ENCODE results near the gene TMEM183A.

DNA sequence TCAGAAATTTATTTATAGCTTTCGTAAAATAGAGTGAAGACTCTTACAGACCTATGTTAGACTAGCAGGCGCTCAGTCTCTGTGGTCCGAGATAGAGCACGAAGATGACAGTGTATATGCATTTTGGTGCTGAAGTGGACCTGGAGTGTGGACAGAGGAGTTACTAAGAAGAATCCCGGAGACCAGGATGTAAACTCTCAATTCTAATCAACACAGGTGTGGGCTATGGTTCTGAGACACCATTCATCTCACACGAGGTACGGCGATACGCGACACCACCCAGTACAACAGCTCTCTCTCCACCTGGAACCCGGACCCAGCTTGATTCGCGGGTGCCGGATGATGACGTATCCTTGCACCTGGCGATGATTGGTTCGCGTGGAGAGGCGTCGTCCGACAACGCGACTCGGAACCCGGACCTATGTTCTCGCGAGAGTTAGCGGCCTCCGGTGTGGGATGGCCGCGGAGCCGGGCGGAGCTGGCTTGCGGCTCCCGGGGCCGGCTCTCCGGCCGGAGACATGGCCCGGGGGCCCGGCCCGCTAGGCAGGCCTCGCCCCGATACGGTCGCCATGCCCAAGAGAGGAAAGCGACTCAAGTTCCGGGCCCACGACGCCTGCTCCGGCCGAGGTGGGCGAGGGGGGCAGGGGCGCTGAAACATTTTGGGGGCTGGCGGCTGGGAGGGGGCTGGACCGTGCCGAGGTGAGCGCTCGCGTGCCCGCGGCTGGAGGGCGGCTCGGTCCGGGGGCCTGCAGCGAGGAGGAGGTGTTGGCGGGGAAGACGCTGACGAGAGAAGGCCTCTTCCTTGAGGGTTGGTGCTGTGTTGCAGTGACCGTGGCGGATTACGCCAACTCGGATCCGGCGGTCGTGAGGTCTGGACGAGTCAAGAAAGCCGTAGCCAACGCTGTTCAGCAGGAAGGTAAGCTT, at the start of gene TMEM183A:
- TF ChIP-seq POLR2A (IDR thresholded peaks at IDR 0.05; ENCODE audit: low read depth, low read length) (peak; percentile 96), TAF1 (IDR thresholded peaks at IDR 0.05; ENCODE audit: borderline replicate concordance, low read depth, low read length) (peak; percentile 86; the same call in 1 of the 2 replicates)
